GM19025 (cell line): ENCODE data around the gene IBA57.
"Not testable (repeated sequence)": the region's sequence is repeated elsewhere in the genome, so short reads cannot be mapped to it uniquely, and the experiment has no call there.

Experiments used
- ATAC-seq: cut with Tn5 transposase; IDR thresholded peaks from one replicate; pipeline ENCODE4 v1.9.1; 2021; ENCODE audit warnings: mild to moderate bottlenecking, low read depth, moderate library complexity; ENCODE audit not compliant: unreplicated experiment

The IBA57 gene

GRCh38 chr1:228184152-228184551 lies 18.5 kb downstream of the IBA57 start:
- ATAC-seq = no peak

GRCh38 chr1:228185641-228185965 lies 20.0 kb downstream of the IBA57 start:
- no peak for ATAC-seq

- not testable (repeated sequence) for ATAC-seq
These were observed 22.6 kb downstream of the IBA57 start for GRCh38 chr1:228188249-228188648.

GRCh38 chr1:228190182-228190581 lies 24.6 kb downstream of the IBA57 start:
- ATAC-seq = no peak

- ATAC-seq = no peak
These were observed 25.2 kb downstream of the IBA57 start for GRCh38 chr1:228190778-228191177.

- no peak for ATAC-seq
These were observed 28.8 kb downstream of the IBA57 start for GRCh38 chr1:228194436-228194835.

GRCh38 chr1:228194921-228195812 lies 29.6 kb downstream of the IBA57 start:
- ATAC-seq = no peak

- ATAC-seq = no peak
These were observed 32.0 kb downstream of the IBA57 start for GRCh38 chr1:228197555-228198147.

GRCh38 chr1:228198977-228199590 lies 33.5 kb downstream of the IBA57 start:
- ATAC-seq = no peak

GRCh38 chr1:228204958-228205357 lies 39.4 kb downstream of the IBA57 start:
- ATAC-seq = no peak

GRCh38 chr1:228205526-228206436 lies 40.2 kb downstream of the IBA57 start:
- ATAC-seq = no peak

GRCh38 chr1:228206582-228207351 lies 41.2 kb downstream of the IBA57 start:
- no peak for ATAC-seq

GRCh38 chr1:228207381-228207810 lies 41.8 kb downstream of the IBA57 start:
- ATAC-seq = no peak

- no peak for ATAC-seq
These were observed 42.5 kb downstream of the IBA57 start, which contains the start of gene OBSCN for GRCh38 chr1:228207851-228208821. OBSCN (plus strand) TSS chr1:228208044; CDS start chr1:228211784, 3,740 bp downstream.

- ATAC-seq = no peak
These were observed 43.4 kb downstream of the IBA57 start for GRCh38 chr1:228208831-228209551.

GRCh38 chr1:228209657-228210056 lies 44.1 kb downstream of the IBA57 start:
- ATAC-seq = no peak

GRCh38 chr1:228210076-228210651 lies 44.6 kb downstream of the IBA57 start:
- no peak for ATAC-seq
